GM15510 (cell line): ENCODE measurements around the gene MAPK7.

Source experiments
- POLR2A ChIP-seq: IDR thresholded peaks from 3 replicates; pipeline ENCODE4 v1.6.1; 2011; ENCODE audit warnings: borderline replicate concordance; ENCODE audit not compliant: insufficient read length; ENCODE audit errors: extremely low read depth

Gene MAPK7

DNA sequence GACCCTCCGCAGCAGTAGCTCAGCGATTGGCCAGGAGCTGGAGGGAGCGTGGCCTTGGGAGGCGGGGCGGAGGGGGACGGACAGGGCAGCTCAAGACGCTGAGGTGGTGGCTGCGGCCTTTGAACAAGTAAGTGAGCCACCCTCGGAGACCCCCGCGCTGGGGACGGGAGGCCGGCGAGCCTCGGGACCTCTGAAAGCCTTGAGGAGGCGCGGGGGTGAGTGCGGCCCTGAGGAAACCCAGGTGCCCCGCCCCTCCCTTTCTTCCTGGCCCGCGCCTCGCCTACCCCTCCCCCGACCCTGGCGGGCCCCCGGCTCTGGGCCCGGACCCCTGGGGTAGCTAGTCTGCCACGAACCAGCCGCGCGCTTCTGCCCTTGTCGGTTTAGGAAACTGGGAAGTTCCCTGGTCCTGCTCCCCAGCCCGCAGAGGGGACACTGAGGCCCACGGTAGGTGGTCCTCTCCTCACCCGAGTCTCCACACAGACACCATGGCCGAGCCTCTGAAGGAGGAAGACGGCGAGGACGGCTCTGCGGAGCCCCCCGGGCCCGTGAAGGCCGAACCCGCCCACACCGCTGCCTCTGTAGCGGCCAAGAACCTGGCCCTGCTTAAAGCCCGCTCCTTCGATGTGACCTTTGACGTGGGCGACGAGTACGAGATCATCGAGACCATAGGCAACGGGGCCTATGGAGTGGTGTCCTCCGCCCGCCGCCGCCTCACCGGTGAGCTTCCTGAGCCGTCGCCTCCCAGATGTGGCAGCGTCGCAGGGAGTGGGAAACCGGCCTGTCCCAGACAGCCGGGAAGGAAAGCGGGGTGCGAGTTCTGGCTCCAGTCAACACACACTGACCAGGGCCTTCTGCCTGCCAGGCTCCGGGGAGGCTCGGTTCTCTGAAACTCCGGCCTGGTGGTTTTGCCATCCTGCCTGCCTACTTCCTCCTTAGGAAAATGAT lies at the start of gene MAPK7:
Gene MAPK7, plus strand, starts transcription at position 83 of the 945 bp plus-strand sequence. Its CDS starts 403 bp downstream, at position 486.
- TF ChIP-seq POLR2A, result no peak

DNA sequence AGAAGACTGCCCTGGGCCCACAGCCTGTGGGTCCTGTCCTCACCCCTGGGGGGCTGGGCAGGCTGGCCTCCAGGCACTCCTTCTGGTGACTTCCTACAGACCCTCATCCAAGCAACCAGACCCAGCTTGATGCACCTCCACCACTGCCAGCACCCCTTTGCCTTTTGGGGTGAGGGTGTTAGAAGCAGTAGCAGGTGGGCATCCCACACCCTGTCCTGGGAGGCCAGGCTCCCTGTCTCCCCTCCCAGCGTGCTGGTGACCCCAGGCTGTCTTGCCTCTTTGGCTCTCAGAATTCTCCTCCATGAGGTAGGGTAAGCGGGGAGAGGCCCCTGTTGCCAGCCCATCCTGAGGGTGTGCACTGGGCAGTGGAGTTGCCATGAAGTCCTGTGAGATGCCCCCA lies 49.2 kb upstream of the MAPK7 start:
- no peak for TF ChIP-seq POLR2A

DNA sequence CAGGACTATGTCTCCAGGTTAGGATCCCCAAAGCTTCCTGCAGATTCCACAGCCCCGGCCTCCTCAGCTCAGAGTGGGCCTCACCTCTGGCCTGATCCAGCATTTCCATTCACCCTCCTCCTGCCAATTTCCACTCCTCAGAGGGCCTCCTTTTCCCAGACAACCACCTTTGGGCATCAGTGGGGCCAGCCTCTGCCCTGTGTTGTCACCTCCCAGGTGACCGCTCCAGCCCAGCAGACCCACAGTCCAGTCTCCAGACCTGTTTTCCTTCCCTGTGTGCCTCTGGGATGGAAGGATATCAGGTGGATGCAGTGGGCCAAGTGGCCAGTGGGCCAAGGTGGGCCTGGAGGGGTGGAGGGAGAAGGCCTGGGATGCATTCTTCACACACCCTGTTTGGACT lies 48.5 kb upstream of the MAPK7 start:
- no peak for TF ChIP-seq POLR2A

DNA sequence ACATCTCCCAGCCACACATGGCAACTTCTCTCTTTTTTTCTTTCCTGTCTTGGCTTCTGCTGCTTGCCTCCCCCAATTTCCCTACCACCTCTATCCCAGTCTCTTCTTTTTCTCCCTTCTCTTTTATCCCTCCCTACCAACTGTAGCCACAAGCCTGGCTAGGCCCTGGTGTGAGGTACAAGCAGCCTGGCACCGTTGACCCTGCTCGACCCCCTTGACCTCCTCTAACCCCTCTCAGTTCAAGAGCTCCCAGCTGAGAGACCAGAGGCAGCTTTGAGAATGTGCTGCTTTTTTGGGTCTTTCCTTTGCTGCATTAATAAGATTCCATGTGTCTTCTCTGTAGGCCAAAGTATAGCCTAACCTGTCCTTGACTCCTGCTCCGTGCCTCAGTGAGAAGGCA lies 48.0 kb upstream of the MAPK7 start:
- TF ChIP-seq POLR2A, result no peak

DNA sequence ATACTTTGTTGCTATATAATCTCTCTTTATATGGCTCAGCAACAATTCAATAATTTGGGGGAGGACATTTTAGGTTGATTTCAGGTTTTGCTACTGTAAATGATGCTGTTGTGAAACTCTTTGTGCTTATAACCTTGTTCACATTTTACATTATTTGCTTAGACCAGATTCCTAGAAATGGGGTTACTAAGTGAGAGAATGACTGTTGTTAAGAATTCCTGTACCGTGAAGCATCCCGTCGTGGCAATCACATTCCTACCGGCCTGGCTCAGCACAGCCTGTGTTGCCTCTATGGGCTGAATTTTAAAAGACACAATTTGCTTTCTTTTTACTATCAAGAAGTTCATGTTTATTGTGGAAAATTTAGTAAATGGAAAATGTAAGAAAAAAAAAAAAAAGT lies 47.2 kb upstream of the MAPK7 start:
- TF ChIP-seq POLR2A, result no peak

DNA sequence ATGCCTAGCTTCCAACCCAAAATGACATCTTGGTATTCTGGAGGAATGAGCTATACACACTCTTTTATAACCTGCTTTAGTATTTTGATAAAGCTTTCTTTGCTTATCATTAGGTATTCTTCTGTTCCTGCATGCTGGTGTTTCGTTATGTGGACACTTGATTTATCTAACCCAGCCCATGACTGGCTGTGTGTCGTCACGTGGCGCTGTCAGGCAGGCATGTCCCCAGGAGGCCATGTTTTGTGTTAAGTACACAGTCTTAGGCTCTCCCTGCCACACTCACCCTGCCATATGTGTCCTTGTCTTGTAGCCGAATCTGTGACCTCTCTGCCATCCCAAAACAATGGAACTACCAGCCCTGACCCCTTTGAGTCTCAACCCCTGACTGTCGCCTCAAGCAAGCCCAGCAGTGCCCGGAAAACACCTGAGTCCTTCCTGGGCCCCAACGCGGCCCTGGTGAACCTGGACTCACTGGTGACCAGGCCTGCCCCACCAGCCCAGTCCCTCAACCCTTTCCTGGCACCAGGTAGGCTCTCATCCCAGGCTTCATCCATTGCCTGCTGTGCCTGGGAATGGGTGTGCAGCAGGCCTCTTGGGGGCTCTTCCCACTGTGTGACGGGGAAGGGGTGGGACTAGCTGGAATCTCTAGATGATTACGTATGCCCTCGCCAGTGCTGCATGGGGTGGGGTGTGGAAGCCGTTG lies 46.6 kb upstream of the MAPK7 start:
- TF ChIP-seq POLR2A, result no peak

DNA sequence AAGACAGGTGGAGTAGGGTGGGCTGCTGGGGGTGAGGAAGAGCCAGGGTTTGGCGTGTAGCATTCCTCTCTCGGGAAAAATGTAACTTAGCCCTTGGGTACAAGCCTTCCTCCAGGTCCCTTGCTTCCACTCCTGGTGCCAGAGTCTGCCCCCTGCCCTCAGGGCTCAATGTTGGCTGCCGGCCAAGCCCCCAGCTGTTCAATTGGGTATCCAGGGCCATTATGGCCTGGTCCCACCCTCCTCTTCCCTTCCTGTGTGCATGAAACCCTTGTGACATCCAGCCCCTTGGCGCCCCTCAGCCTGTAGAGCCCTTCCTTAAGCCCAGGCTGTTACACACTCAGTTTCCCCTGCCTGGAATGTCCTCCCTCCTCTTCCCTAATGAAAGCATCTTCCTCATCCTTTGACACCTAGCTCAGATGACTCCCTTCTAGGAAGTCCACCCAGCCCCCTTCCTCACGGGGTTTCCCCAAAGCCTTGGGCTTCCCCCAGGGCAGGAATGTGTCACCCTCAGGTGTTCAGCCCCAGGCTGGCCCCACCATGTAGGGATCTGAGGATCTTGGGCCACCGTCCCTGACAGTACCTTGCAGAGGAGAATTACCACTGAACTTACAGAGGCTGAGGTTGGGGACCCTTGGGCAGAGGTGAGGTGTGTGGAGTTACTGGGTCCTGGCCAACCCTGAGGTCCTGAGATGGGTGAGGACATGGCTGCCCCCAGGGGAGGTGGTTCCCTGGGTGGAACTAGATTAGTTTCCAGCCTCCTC lies 45.7 kb upstream of the MAPK7 start:
- TF ChIP-seq POLR2A, result no peak

DNA sequence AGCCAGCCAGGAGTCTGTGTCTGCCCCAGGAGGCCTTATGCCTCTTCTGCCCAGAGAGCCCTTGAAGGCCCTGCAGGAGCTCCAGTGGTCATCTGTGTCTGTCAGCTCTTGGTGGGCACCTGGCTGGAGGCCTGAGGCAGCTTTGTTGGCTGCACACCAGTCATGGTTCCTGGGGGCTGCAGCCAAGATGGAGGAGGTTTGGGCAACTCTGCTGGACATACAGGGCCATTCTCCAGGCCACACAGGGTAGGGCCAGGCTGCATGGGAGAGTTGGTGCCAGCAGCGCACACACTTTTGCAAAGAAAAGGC lies 45.2 kb upstream of the MAPK7 start:
- no peak for TF ChIP-seq POLR2A

DNA sequence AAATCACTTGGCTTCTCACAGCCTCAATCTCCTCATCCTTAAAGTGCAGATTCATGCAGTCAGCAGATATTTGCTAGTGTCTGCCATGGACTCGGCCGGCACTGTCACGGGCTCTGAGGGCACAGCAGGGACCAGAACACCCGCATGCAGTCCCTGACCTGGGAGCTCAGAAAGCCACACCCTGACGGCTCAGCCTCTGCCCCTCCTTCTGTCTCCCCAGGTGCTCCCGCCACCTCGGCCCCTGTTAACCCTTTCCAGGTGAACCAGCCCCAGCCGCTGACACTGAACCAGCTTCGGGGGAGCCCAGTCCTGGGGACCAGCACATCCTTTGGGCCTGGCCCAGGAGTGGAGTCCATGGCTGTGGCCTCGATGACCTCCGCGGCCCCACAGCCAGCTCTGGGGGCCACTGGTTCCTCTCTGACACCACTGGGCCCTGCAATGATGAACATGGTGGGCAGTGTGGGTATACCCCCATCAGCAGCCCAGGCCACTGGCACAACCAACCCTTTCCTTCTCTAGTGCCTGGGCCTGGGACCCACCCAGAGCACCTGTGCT lies 44.5 kb upstream of the MAPK7 start:
- TF ChIP-seq POLR2A, result no peak

DNA sequence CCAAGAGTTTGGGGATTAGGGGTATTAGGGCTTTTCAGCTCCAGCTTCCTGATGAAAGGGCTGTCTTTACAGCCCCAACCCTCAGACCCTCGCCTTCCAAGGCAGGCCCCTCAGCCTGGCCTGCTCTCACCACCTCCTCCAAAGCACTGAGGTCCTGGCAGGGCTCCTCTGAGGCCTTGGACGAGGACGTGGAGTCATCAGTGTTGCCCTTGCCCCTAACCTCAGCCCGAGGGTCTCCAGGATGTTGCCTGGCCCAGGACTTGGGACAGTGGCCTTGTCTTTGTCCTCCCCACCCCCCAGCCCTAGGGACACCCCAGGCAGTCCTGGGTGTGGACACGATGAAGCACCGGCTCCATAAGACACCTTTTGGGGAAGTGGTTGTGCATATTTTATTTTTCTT lies 44.0 kb upstream of the MAPK7 start:
- TF ChIP-seq POLR2A, result no peak

DNA sequence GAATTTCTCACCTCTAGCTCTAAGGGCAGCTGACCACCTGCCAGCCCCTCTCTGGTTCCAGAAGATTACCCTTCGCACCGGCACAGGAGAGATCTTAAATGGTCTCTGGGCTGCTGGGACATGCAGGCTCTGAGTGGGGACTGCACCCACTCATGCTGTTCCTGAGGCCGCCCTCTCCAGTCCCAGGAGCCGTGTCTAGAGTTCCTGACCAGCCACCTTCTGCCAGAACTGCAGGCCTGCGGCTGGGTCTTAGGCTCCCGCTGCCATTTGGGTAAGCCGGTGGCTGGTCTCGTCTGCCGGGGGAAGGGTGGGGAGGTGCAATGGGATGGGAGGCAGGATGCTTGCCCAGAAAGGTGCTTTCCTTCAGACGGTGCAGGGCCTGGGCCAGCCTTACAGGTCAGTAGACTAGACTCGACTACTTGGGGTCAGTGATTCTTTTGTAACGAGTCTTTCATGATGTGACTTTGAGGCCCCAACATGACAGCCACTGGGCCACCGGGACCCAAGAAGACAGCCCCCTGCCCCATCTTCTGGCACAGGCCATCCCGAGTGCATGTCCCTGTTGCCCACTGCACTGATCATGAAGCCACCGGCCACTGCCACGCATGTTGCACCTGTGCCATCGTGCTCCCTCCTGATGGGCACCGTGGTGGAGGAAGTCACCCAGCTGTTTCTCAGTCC lies 42.2 kb upstream of the MAPK7 start:
- TF ChIP-seq POLR2A, result no peak

DNA sequence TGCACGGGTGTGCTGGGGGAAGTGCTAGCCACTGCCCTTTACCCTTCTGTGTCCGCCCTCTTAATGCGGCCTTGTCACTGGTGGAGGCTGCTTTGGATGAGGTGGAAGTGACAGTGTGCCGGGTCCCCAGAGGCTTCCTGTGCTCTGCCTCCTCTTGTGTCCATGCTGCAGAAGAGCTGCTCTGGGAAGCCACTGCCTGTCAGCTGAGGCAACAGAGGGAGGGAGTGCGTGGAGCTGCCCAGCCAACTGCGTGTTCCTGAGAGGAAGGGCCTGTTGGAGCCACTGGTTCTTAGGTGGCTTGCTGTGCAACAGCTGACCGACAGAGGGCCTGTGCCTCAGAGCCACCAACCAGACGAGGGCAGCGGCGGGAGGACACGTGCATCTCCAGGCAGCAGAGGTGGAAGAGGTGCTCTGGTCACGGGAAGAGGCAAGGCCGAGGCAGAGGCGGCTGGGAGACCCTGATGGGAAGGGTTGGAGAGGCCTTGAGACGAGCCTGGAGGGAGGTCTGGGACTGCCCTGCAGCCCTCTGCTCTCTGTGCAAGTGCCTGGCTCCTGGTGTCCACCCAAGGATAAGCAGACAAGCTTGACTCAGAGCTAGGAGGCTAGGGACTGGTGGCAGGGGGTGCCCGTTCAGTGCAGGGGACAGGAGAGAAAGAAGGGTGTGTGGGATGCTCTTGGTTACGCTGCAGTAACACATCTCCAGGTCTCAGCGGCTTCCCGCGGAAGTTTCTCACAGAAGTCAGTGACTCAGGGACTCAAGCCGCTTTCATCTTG lies 41.2 kb upstream of the MAPK7 start:
- TF ChIP-seq POLR2A, result no peak

DNA sequence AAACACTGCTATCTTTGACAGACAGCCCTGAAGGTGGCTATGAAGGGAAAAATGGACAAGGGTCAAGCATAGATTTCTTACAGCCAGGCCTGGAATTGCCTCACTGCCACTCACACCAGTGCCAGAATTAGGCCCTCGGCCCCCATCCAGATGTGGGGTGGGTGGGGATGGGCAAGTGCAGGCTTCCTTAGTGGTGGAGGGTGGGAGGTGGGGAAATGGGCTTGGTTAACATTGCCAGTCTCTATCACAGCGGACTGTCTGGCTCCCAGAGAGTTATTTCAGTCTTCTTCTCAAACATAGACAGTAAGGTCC lies 40.6 kb upstream of the MAPK7 start:
- TF ChIP-seq POLR2A, result no peak
